GM23338 (cell line): ENCODE data around the gene RAB37. TPM values are rescaled to one million over a fixed set of nuclear protein-coding genes. Genes with fewer than 3 reads are reported as not detected.

ENCODE experiments used
- ATAC-seq: fragments of 200-7000 bp; cut with Tn5 transposase; 3 replicates; pipeline ENCODE4 v1.9.1; 2020
- DNase-seq: peaks from one replicate; pipeline ENCODE4 v3.0.0-alpha.2; 2015; ENCODE audit warnings: low spot score
- H2AFZ ChIP-seq: fragments of 200-600 bp; sonication (generic); 2 replicates; pipeline ENCODE4 v1.8.0; 2016; ENCODE audit warnings: antibody characterized with exemption, mild to moderate bottlenecking, moderate library complexity
- H3F3A ChIP-seq: fragments of 200-600 bp; sonication (generic); replicated peaks from 2 replicates; pipeline ENCODE4 v1.8.0; 2017; ENCODE audit warnings: antibody characterized with exemption, mixed run types, low read depth
- H3K27ac ChIP-seq: fragments of 200-600 bp; sonication (generic); 2 replicates; pipeline ENCODE4 v1.6.1; 2016; ENCODE audit warnings: low read depth
- H3K27me3 ChIP-seq: fragments of 200-600 bp; sonication (generic); 2 replicates; pipeline ENCODE4 v1.8.0; 2016; ENCODE audit warnings: mild to moderate bottlenecking, mixed run types, moderate library complexity; ENCODE audit not compliant: insufficient read depth
- H3K36me3 ChIP-seq: fragments of 200-600 bp; sonication (generic); 2 replicates; pipeline ENCODE4 v1.8.0; 2016; ENCODE audit warnings: mild to moderate bottlenecking; ENCODE audit not compliant: insufficient read depth
- H3K4me1 ChIP-seq: fragments of 200-600 bp; sonication (generic); 2 replicates; pipeline ENCODE4 v1.8.0; 2016; ENCODE audit warnings: mild to moderate bottlenecking, moderate library complexity; ENCODE audit not compliant: insufficient read depth
- H3K4me2 ChIP-seq: fragments of 200-600 bp; sonication (generic); 2 replicates; pipeline ENCODE4 v1.7.1; 2017; ENCODE audit warnings: mixed run types
- H3K4me3 ChIP-seq: fragments of 200-600 bp; sonication (generic); 2 replicates; pipeline ENCODE4 v1.6.1; 2016; ENCODE audit warnings: mixed run types
- H3K79me2 ChIP-seq: fragments of 200-600 bp; sonication (generic); replicated peaks from 2 replicates; pipeline ENCODE4 v1.8.0; 2017; ENCODE audit warnings: mild to moderate bottlenecking; ENCODE audit not compliant: insufficient read depth
- H3K9me2 ChIP-seq: fragments of 200-600 bp; sonication (generic); 2 replicates; pipeline ENCODE4 v1.8.0; 2017; ENCODE audit not compliant: insufficient read depth
- H4K20me1 ChIP-seq: fragments of 200-600 bp; sonication (generic); replicated peaks from 2 replicates; pipeline ENCODE4 v1.8.0; 2017; ENCODE audit warnings: mild to moderate bottlenecking; ENCODE audit not compliant: insufficient read depth
- H3K27ac Mint-ChIP-seq: 2 replicates; pipeline ENCODE4 v1.8.0; 2020; ENCODE audit warnings: inconsistent platforms, mild to moderate bottlenecking, moderate library complexity, mixed read lengths
- H3K27me3 Mint-ChIP-seq: 3 replicates; pipeline ENCODE4 v1.8.0; 2022; ENCODE audit warnings: low read depth, mild to moderate bottlenecking, moderate library complexity, mixed read lengths, inconsistent platforms; ENCODE audit not compliant: insufficient read depth, poor library complexity
- H3K36me3 Mint-ChIP-seq: 3 replicates; pipeline ENCODE4 v1.8.0; 2021; ENCODE audit warnings: low read depth, mild to moderate bottlenecking, inconsistent platforms, moderate library complexity, mixed read lengths
- H3K4me1 Mint-ChIP-seq: 3 replicates; pipeline ENCODE4 v1.8.0; 2020; ENCODE audit warnings: mild to moderate bottlenecking, inconsistent platforms, mixed read lengths
- H3K4me3 Mint-ChIP-seq: 3 replicates; pipeline ENCODE4 v1.8.0; 2021; ENCODE audit warnings: moderate library complexity, mild to moderate bottlenecking, inconsistent platforms, mixed read lengths
- H3K9me3 Mint-ChIP-seq: 3 replicates; pipeline ENCODE4 v1.8.0; 2020; ENCODE audit warnings: moderate library complexity, mild to moderate bottlenecking, inconsistent platforms, mixed read lengths
- CREB1 ChIP-seq: fragments of 250-450 bp; sonication (Bioruptor Pico); IDR thresholded peaks from 2 replicates; pipeline ENCODE4 v1.5.0; 2020; ENCODE audit warnings: low read depth, mild to moderate bottlenecking, moderate library complexity
- CTCF ChIP-seq, 2 experiments: fragments of 200-600 bp in 1 of 2; sonication (generic) in 1 of 2; conservative IDR thresholded peaks; 2 replicates each; pipeline versions ENCODE4 v1.5.1 to v1.6.1; 2016 to 2017; ENCODE audit warnings: antibody characterized with exemption in 2 of 2, low read depth in 2 of 2, mild to moderate bottlenecking in 2 of 2, moderate library complexity in 1 of 2
- ETS1 ChIP-seq: IDR thresholded peaks from 2 replicates; pipeline ENCODE4 v1.6.1; 2016; ENCODE audit warnings: antibody characterized with exemption
- EZH2 ChIP-seq: fragments of 200-600 bp; sonication (generic); IDR thresholded peaks from one replicate; pipeline ENCODE4 v1.8.0; 2017; ENCODE audit warnings: antibody characterized with exemption, mild to moderate bottlenecking, low read depth; ENCODE audit not compliant: unreplicated experiment
- EZH2phosphoT487 ChIP-seq: fragments of 200-600 bp; sonication (generic); IDR thresholded peaks from one replicate; pipeline ENCODE4 v1.8.1; 2018; ENCODE audit warnings: antibody characterized with exemption; ENCODE audit not compliant: unreplicated experiment
- JUNB ChIP-seq: IDR thresholded peaks from one replicate; pipeline ENCODE4 v1.6.1; 2016; ENCODE audit warnings: antibody characterized with exemption; ENCODE audit not compliant: unreplicated experiment
- NANOG ChIP-seq: IDR thresholded peaks from 2 replicates; pipeline ENCODE4 v1.6.1; 2016; ENCODE audit warnings: antibody characterized with exemption, borderline replicate concordance
- POLR2AphosphoS5 ChIP-seq: IDR thresholded peaks from 2 replicates; pipeline ENCODE4 v1.6.1; 2016; ENCODE audit warnings: antibody characterized with exemption, low read depth
- REST ChIP-seq: IDR thresholded peaks from one replicate; pipeline ENCODE4 v1.6.1; 2018; ENCODE audit warnings: antibody characterized with exemption; ENCODE audit not compliant: unreplicated experiment
- STAT1 ChIP-seq: IDR thresholded peaks from one replicate; pipeline ENCODE4 v1.6.1; 2016; ENCODE audit warnings: antibody characterized with exemption; ENCODE audit not compliant: unreplicated experiment
- ZNF114 ChIP-seq: fragments of 250-450 bp; sonication (Bioruptor Pico); IDR thresholded peaks from 2 replicates; pipeline ENCODE4 v1.5.0; 2020; ENCODE audit warnings: mild to moderate bottlenecking, moderate library complexity
- ZNF331 ChIP-seq: fragments of 250-450 bp; sonication (Bioruptor Pico); IDR thresholded peaks from 2 replicates; pipeline ENCODE4 v1.5.0; 2020; ENCODE audit warnings: low read depth, mild to moderate bottlenecking, moderate library complexity
- ZNF462 ChIP-seq: fragments of 250-450 bp; sonication (Bioruptor Pico); IDR thresholded peaks from 2 replicates; pipeline ENCODE4 v1.5.0; 2020; ENCODE audit warnings: mild to moderate bottlenecking, moderate library complexity
- polyA plus RNA-seq: library from polyadenylated mRNA; unstranded; fragments of >200 nt; fragmentation: Nextera tagmentation; extraction: Ambion mirVana; gene quantifications from 2 replicates; pipeline ENCODE4 v1.2.1, GENCODE V29; 2016
- total RNA-seq: library from RNA; depleted of rRNA; stranded (reverse); fragments of >200 nt; shearing (Covaris generic); gene quantifications from 2 replicates; pipeline ENCODE4 v1.2.3, GENCODE V29; 2014

RAB37 gene
- total and polyA plus RNA-seq, 2 experiments from 2014 or later, result 3.3 to 5.2 TPM

GRCh38 chr17:74749279-74750038 is 12.4 kb downstream of the RAB37 start:
- Histone ChIP-seq H3K4me3 (peak overlapping the region; percentile 94), H3K79me2 (peaks cover 55% of the 10 kb centered on the region), H3F3A (peaks cover 6% of the 10 kb centered on the region; the same call in 1 of the 2 replicates), H3K4me2 (peak overlapping the region; percentile 95), H2AFZ (no peak overlapping the region), H3K4me1 (peaks cover 55% of the 10 kb centered on the region), H3K36me3 (no peaks in the 10 kb centered on the region), H3K9me2 (no peaks in the 10 kb centered on the region), H4K20me1 (peaks cover 34% of the 10 kb centered on the region), H3K27me3 (no peaks in the 10 kb centered on the region), H3K27ac (no peak overlapping the region)
- Mint-ChIP-seq H3K9me3 (no peaks in the 10 kb centered on the region), H3K27me3 (peaks cover 34% of the 10 kb centered on the region), H3K36me3 (peaks cover 16% of the 10 kb centered on the region), H3K4me3 (peak overlapping the region; percentile 91), H3K4me1 (peaks cover 62% of the 10 kb centered on the region), H3K27ac (no peak overlapping the region)
- ATAC-seq (peak; percentile 4), DNase-seq (peak; percentile 52)
- TF ChIP-seq CREB1 (CRISPR knock-in tag) (no peak), ZNF462 (CRISPR knock-in tag) (no peak), EZH2phosphoT487 (no peak), EZH2 (no peak), STAT1 (no peak), ETS1 (no peak), CTCF (conservative IDR thresholded peaks at IDR 0.05; ENCODE audit: low read depth in 2 of 2) (no peak), REST (no peak), ZNF331 (CRISPR knock-in tag) (no peak), NANOG (no peak), JUNB (no peak), POLR2AphosphoS5 (no peak), ZNF114 (CRISPR knock-in tag) (no peak)
